GM19468 (cell line): Measurements from ENCODE around the gene C2orf69.

Experiments used
- ATAC-seq: cut with Tn5 transposase; IDR thresholded peaks from one replicate; pipeline ENCODE4 v1.9.1; 2021; ENCODE audit warnings: mild to moderate bottlenecking, moderate library complexity, moderate number of reproducible peaks; ENCODE audit not compliant: unreplicated experiment; ENCODE audit errors: extremely low read depth

Gene C2orf69

DNA sequence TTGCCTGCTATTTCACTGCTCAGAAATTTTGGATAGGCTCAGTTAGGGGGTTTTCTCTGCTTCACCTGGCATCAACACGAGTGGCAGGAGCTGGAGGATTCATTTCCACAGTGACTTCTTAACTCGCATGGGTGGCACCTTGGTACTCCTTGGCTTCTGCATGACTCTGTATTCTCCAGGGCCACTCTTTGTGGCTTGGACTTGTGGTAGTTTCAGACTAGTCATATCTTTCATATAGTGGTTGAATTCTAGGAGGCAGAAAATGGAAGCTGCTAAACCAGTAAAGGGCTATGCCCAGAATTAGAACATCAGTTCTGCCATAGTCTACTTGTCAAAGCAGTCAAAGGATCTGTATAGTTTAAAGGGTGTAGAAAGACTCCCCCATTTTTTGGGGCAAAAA, 51.1 kb downstream of the C2orf69 start:
- no peak for ATAC-seq

DNA sequence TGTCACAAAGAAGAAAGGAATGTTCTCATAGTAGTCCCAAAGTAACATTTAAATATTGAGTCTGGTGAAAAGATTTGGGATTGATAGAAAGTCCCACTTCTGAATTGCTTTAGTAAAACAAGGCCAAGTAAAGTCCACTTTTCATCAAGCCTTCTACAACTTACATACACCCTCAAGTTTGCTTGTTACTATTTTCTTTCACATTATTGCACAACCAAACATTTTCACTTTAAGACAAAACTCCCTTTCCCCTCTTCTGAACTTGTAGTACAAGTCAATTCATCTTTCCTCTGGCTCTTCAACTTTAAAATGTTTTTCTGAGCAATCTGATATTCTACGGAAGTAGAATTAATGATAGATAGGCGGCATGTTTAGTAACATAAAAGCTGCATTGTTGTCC, 55.3 kb downstream of the C2orf69 start:
- no peak for ATAC-seq

DNA sequence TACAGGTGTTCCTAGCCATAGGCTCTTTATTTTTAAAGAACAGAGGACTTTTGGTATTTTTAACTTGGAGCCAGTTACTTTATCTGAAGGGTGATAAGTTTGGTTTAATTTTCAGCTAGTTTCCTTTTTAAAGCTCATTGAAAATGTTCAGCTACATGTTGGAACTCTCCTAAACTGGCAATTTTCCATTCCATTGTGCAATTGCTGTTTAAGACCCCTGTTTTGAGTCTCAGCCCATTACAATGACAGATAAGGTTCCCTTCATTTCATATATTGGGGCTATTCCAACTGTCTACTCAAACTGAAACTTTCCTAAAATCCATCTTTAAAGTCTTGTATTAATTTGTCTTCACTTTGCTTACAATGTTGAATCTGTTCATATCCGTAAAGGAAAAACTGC, 55.9 kb downstream of the C2orf69 start:
- no peak for ATAC-seq

DNA sequence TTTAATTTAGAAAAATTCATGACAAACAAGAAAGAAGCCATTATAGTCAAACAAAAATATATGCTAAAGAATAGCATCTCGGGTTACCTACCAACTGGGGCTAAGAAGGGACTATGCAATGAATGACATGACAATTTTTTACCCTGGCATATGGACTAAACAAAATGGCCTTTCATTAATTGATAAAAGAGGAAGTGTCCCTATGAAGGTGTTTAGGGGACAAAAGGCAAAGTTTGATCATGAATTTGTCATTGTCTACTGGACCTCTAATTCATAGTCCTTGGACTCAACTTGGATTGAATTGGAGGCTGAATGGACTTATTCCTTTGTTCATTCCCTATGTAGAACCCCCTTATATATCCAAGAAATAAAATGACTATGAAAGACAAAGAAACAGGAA, 57.0 kb downstream of the C2orf69 start:
- no peak for ATAC-seq

DNA sequence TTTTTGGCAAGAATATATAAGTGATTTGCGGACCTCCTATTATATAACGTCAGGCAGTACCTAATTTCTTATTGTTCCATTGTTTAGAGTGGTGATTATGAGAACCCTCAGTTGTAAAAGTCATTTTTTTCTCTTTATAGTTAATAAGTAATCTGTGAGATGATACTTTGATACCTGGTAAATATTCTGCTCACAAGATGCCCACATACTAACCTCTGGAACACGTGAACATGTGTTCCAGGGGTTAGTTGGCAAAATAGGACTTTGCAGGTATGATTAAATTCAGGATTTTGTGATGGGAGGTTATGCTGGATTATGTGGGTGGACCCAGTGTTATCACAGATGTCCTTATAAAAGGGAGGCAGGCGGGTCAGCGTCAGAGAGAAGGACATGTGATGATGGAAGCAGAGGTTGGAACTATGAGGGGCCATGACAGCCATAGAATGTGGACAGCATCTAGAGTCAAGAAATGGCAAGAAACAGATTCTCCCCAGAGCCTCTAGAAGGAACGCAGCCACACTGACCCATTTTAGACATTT, 61.1 kb downstream of the C2orf69 start:
- no peak for ATAC-seq

DNA sequence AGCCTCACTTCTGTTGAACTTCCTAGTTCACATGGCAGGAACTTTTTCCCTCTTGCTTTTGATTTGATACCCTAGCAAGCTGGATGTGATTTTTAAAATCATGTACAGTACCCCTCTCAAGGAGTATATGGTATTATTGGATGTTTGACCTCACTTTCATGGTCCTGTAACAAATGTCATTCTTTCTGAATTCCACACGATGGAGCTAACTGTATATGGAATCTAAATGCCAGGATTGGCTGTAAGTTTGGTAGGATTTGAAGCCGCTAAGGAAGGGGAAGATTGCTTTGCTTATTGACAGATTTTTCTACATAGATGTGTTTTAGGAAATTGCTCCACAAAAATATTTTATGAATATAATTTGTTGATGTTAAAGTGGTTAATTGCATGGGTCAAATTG, 62.6 kb downstream of the C2orf69 start:
- ATAC-seq, result no peak

DNA sequence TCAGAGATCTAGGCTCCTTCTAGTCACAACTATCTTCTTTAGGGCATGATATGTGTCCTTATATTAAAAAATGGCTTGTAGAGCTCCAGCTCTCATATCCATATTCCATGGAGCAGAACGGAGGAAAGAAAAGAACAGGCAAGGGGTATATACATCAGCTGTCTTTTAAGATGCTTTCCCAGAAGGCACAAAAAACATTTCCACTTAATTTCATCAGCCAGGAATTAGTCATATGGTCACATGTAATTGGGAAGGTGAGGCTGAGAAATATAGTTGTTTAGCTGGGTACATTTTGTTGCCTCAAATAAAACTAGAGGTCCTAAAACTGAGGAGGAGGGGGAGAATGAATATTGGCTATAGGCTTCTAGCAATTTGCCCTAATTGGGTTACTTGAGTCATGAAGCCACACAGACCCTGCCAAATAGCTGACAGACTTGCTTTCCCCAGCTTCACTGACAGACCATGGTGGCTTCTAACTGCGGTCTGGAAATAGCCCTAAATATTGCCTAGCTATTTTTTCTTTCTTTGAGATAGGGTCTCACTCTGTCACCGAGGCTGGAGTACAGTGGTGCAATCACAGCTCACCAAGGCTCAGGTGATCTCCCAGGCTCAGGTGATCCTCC, 64.3 kb downstream of the C2orf69 start:
- ATAC-seq, result no peak
